Fibroblast of upper back skin (primary cell): ENCODE results near the gene OR4F6.
"Not testable (repeated sequence)": the region's sequence is repeated elsewhere in the genome, so short reads cannot be mapped to it uniquely, and the experiment has no call there.

Experiments used
- DNase-seq: peaks from one replicate; pipeline ENCODE4 v3.0.0-alpha.2; 2013

Gene OR4F6, protein sequence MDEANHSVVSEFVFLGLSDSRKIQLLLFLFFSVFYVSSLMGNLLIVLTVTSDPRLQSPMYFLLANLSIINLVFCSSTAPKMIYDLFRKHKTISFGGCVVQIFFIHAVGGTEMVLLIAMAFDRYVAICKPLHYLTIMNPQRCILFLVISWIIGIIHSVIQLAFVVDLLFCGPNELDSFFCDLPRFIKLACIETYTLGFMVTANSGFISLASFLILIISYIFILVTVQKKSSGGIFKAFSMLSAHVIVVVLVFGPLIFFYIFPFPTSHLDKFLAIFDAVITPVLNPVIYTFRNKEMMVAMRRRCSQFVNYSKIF

DNA sequence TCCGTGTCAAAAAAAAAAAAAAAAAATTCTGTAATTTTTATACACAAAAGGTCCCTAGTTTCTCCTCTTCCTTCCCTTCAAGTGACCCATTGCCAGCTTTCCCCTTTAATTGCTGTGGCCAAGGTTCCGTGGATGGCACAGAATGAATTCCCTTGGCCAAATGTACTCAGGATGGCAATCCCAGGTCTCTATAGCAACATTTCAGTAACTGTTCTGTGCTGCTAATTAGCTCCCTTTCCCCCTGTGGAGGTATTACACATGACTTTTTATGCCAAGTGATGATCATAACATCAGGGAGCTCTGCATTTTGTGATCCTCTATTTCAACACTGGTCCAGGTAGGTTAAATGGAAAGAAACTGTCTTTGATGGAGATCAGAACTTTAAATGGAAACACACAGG lies at the start of gene OR4F6:
TSS of gene OR4F6 (plus strand) at position 301 of the 400 bp plus-strand sequence. CDS start 2,211 bp downstream, outside the sequence.
- DNase-seq = no peak

DNA sequence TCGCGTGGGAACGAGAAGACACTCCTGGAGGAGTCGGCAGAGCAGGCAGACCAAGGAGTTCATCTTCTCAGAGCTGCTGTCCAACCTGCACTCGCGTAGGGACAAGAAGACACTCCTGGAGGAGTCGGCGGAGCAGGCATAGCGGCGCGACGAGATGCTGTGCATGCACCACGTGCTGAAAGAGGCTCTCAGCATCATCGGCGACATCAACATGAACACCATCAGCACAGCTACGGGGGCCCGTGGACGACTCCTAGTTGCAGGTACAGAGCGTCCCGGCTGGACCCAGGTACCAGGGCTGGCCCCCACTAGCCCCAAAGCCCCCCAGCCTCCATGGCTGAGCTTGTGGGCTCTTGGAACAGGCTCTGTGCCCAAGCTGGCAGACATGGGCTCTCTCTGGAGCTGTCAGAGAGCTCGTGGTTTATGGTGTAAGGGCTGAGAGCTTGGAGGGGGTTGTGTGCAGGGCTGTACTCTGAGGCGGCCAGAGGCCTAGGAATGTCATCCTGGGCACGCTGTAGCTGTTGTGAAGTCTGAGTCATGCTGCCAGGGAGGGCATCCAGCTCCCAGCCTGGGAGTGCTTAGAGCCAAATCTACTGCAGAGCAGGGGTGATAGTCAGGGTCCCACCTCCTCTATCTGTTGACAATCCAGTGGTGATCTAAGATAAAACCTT lies 38.5 kb upstream of the OR4F6 start:
- DNase-seq = not testable (repeated sequence)

DNA sequence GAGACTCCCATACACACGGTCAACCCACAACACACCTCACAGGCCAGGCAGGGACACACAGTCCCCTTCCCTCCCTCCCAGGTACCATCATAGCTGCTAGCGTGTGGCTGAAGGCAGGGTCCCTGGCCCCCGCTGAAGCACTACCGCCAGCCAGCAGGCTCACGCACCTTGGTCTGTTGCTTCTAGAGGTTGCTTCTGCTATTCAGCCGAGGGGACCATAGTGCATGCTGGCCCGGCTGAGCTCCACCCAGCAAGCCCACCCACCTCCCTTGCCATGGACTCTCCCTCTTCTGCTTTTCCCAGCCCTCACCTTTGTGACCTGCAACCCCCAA lies 38.0 kb upstream of the OR4F6 start:
- not testable (repeated sequence) for DNase-seq

DNA sequence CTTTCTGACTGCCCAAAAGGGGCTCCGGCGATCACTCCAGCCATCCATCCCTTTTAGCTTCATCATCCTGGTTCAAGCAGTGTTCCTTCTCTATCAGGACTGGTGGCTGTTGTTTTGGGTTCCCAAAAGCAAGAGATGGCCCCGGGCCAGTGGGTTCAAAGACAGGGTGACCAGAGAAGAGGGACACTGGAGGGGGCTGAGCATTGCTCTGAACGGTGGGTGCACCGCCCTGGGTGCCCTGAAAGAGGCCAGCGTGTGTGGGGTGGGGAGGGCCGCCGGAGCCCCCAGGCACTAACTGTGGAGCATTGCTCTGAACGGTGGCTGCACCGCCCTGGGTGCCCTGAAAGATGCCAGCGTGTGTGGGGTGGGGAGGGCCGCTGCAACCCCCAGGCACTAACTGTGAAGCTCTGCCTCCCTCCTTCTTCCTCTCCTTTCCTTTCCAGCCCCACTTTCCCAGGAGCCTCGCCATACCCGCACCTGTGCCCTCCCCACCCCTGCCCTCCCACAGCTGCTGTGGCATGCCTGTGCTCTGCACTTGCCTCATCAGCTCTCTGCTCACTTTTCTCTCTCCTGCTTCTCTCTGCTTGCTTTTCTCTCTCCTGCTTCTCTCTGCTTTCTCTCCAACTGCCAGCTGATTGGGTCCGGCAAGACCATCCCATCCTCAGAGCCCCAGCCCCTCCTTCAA lies 37.4 kb upstream of the OR4F6 start:
- DNase-seq = no peak

DNA sequence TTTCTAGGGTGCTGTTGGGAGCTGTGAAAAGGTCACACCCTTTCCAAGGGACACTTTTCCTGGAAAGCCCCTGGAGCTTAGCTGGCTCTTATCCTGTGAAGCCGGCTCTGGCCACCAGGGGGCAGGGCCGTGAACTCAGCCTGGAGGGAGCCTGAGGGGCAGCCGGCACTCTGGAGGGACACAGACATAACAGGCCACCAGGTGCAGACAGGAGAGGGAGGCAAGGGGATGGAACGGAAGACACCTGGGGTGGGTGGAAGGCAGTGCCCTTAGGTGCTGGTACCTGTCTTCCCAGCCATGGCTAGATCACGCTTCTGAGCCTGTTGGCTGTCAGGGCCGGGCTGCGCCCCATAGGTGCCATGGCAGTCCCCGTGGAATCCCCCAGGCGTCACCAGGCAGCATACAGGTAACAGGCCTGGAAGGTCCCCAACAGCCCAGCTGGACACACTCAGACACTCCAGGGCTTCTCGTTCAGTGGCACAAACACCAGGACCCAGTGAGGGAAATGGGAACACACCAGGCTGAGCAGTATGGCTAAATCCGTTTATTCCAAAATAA lies 36.1 kb upstream of the OR4F6 start:
- DNase-seq = not testable (repeated sequence)

DNA sequence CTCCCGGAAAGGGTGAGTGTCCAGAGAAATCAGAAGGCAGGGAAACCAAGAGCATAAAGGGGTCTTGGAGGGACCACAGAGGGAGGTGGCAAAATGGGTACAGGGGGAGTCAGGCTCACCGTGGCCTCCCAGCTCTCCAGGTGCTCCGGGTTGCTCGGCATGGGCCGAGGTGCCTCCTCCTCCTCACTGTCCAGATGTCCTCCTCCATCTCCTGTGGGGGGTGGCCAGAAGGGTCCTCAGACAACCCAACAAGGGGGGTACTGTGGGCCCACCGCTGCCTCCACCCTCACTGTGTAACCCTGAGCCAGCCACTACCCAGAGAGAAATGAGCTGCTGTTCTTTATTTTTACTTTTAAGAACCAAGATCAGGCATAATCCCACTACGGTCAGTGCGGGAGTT lies 30.4 kb upstream of the OR4F6 start:
- DNase-seq = no peak

DNA sequence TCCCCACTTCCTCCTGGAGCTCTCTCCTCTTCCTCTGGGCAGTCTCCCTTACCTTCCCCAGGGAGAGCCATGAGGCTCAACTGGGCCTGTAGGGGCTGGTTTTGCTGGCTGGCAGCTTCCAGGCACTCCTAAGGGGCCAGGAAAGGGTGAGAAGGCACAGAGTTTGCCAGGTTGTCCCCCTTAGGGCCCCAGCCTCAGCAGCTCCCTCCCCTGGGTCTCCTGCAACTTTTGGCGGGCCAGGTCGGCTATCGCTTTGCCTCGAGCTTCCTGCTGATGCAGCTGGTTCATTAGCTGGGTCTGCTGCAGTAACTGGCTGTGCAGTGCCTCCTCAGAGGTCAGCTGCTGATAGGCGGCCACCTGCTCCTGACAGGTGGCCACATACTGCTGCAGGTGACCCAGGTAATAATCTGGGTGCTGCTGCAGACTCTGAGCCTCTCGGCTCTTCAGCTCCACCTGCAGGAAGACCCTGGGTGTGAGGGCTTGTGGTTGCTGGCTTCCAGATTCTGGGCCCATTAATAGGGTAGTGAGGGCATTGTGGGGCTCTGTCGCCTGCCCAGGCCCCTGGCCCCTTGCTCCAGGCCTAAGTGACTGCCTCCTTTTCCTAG lies 29.7 kb upstream of the OR4F6 start:
- DNase-seq = no peak

DNA sequence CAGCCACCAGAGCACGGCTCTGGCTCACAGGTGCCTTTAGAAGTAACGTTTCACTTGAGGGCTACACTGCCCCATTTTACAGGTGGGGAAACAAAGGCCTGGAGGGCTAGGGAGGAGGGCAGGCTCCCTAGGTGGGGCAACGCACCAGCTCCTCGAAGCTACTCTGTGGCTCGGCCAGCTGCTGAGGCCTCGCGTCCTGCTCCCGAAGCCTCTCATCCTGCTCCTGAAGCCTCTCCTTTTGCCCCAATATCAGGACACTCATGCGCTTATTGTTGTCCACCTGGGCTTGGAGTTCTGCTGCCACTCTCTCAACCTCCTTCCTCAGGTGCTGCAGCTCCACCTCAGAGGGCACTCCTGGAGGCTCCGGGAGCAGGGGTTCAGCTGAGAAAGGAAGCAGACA lies 28.2 kb upstream of the OR4F6 start:
- no peak for DNase-seq

DNA sequence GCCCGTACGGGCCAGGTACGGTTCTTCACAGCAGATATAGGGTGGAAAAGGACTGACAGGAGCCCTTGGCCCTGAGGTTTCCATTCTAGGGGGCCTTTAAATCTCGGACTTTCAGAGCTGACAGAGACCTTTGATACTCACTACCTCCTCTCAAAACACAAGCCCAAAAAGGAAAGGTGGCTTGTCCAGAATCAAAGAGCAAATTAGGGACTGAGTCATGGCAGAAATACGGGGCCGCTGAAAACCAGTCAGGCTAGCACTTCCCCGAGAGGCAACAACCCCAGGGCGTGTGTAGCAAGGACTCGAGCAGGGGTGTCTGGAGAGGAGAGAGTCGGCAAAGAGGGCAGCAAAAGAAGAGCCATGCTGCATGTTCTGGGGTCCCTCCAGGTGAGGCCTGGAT lies 24.7 kb upstream of the OR4F6 start:
- not testable (repeated sequence) for DNase-seq

DNA sequence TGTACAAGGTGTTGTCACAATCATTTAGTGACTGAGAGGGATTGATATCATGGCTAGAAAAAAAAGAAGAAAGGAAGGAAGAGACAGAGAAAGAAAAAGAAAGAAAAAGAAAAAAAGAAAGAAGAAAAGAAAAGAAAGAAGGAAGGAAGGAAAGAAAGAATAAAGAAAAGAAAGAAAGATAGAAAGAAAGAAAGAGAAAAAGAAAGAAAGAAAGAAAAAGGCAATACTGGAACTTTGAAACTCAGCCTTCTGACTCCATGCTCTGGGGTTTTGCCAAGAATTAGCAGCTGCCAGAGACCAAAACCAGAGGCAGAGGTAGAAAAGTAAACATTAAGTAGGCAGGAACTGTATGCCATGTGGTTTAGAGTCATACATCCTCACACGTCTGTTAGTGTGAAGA lies 23.1 kb upstream of the OR4F6 start:
- DNase-seq = peak; percentile 20

DNA sequence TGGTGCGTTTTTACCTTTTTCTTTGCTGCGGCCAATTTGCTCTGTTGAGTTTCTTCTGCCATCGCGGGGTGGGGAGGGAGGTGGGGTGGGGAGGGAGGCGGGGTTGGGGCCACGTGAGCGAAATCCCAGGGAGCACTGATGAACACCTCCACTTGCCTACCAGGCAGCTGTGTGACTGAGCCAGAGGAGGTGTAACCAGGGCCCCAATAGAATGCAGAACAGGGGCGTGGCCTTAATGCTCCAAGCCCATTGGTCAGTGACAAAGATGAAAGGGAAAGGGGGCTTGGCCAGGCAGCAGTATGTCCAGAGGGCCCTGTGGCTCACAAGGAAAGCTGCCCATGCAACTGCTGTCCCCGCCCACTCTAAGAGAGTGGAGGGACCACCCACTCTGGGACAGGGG lies 21.4 kb upstream of the OR4F6 start:
- DNase-seq = no peak

DNA sequence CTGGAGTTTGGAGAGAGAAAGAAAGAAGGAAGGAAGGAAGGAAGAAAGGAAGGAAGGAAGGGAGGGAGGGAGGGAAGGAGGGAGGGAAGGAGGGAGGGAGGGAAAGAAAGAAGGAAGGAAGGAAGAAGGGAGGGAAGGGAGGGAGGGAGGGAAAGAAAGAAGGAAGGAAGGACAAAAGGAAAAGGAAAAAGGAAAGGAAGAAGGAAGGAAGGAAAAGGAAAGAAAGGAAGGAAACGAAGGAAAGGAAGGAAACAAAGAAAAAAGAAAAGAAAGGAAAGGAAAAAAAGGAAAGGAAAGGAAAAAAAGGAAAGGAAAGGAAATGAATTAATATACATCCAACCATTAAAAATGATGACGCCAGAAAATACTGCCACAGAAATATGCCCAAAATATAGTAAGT lies 18.7 kb upstream of the OR4F6 start:
- DNase-seq = no peak

DNA sequence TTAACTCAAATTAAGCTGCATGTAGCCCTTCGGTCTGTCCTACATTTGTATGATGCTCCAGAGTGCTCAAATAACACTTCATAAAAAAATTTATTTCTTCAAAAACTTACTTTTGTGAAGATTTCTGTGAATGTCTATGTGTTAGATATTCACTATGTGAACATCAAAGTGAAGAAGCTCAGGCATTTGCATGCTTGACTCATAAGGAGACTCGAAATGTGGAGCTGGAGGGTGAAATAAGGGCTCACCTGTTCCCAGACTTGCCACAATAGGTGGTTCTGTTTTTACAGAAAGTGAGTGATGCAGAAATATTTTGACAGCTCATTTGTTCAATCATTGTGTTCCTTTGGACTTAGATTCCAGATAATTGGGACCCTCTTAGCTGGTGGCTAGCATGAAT lies 16.9 kb upstream of the OR4F6 start:
- DNase-seq = not testable (repeated sequence)

DNA sequence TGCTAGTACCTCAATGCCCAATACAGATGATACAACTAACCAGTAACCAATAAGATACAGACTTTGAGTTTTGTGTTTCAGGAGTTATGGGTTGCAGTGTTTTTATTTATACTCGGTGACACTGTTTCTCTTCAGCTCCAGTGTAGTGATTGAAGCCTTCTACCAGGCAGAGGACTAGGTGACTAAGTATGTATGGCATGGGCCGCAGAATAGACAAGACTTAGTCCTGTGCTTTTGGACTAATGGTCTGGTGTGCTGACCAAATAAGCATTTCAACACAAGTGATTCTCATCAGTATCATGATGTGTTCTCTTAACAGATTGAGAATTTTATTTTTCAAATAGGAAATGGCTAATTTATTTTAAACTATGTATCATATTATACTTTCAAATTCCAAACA lies 15.3 kb upstream of the OR4F6 start:
- not testable (repeated sequence) for DNase-seq

DNA sequence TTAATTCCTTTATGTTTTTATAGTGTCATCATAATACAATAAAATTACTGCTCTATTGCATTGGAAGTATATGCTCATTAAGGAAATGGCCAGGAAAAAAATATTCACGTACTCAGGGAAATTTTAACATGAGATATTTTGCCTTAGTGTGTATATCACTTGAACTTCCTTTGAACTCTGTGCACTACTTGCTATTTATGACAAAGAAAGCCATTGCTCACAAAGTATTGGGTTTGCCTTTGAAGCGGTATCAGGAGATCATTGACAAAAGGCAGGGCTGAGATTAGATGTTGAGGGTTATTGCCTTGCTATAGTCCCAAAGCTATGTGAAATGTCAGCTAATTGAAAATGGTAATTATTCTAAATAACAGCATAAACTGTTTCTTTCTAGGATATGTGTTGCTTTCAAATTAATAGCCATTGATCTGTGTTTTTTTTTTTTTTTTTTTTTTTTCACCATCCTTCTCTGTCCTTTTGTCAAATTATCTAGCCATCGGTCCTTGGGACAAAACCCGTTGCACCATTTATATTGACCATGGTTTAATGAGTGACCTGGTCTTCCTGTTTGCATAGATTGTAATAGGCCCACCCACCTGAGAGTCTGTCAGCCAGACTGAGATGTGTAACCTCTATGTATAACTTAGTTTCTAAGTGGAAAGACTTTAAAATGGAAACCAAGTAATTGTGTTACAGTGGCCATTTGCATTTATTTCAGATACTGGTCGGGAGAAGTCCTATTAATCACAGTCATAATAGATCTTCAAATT lies 14.6 kb upstream of the OR4F6 start:
- DNase-seq = not testable (repeated sequence)

DNA sequence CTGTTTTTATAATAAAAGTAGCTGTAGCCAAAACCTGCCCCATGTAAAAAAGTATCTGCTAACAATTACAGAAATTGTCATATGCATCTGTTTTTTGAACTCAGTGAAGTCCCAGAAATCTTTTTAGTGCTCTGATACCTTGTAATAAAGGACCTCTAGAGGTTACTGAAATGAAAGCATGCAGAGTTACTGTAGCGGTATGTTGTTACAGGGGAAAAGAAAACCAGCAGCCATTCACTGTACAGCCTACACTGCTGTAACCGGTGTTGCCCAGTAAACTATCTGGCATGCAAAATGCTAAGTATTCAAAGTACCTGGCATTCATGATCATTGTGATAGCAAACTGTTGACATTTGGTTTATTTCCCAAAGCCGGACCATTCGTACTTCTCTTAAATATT lies 12.6 kb upstream of the OR4F6 start:
- not testable (repeated sequence) for DNase-seq

DNA sequence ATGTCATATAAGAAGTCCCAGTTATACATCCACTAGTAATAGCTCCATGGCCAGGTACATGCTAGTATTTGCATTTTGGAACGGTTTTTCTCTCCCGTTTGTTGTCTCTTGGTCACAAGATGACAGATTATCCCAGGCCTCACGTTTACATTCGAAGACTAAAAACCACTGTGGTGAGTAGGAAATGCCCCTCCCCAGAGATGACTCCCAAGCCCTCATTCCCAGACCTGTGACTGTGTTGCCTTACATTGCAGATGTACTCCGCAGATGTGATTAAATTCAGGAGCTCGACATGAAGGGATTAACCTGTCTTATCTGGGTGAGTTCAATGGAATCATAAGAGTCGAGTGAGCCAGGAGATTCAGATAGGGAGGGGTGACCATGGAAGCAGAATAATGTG lies 9.3 kb upstream of the OR4F6 start:
- not testable (repeated sequence) for DNase-seq

DNA sequence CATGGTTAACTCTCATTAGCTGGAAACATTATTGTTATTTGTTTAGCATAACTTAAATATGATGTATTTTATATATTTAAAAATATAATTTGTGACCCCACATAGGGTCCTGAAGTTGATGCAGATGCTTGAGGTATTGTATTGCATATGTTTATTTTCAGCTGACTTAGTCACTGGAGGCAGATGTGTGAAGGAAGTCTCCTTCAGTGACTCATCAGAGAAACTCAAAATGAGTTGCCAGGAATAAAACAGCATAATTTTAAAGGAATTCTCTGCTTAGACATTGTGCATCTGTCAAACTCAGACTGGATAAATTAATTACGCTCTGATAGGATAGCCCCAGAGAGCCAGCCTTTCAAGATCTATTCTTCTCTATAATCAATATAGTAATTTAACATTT lies 7.9 kb upstream of the OR4F6 start:
- peak; percentile 84 for DNase-seq

DNA sequence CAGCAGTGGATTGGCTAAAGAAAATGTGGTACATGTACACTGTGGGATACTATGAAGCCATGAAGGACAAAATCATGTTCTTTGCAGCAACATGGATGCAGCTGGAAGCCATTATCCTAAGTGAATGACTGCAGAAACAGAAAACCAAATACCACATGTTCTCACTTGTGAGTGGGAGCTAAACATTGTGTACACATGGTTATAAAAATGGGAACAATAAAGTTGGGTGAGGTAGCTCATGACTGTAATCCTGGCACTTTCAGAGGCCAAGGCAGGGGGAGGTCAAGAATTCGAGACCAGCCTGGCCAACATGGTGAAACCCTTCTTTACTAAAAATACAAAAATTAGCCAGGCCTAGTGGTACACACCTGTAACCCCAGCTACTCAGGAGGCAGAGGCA lies 3.6 kb upstream of the OR4F6 start:
- DNase-seq = no peak

DNA sequence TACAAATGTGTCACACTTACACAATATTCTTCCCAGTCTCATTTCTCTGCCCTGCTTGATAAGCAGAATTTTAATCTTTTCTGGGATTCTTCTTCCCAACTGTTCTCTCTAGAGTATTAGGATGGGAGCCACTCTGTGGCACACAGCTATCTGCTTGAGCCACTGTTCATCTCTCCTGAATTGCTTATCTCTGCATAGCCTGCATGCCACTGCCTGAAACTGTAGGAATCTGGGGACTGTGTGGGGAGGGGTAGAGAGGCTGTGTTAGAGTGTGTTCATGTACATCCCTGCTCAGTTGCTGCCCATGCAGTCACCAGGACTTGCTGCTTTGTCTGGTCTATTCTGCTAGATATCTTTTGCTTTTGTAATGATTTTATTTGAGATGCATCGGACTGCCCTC lies 2.3 kb upstream of the OR4F6 start:
- no peak for DNase-seq

DNA sequence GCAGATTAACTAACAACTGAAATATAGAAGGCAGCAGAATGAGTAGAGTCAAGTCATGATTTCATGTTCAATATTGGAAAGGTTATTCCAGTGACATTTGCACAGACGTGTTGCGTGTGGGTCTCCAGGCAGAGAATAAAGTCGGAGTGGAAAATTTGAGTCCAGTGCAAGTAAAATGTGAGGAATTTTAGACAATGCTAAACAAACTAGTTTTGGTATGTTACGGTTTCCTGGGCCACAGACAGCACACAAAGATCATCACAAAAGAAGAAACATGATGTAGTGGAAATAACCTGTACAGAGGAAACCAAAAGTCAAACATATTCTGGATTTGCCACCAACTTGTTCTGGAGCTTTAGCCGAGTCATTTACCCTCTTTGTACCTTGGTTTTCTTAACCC lies 367 bp downstream of the OR4F6 start:
- no peak for DNase-seq

DNA sequence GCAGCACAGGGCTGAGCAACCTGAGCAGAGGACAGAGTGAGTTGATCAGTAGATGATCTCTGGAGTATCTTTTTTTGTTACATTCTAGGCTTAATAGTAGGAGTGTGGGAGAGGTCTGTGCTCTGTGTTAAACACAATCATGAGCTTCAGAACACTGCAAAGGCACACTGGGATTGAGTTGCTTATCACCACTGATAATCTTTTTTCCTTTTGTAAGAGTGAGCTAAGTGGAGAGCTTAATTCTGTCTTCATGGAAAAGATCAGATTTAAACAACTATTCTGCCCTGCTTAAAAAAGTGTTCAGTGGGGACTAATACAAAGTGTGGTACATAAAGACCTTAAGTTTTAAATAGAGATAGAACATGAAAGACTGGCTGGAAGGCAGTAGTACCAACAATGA lies 1.1 kb downstream of the OR4F6 start:
- no peak for DNase-seq

DNA sequence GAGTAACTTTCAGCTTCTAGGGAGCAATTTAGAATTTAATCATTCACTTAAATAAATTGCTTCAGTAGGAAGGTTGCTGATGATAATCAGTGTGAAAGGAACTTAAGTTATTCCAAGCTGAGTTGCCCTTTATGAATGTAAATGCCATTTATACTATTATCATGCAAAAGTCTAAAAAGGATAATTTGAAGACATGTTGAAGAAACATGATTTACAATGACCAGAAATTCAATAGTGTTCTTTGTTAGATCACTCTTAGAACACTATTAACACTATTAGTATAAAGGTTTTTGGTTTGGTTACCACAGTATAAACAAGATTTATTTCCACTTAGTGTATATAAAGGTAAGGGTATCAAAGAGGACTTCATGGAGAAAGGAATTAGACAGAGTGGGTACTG lies 1.6 kb downstream of the OR4F6 start:
- no peak for DNase-seq
